ENCODE measurements around the gene P4HTM.

Gene P4HTM

DNA sequence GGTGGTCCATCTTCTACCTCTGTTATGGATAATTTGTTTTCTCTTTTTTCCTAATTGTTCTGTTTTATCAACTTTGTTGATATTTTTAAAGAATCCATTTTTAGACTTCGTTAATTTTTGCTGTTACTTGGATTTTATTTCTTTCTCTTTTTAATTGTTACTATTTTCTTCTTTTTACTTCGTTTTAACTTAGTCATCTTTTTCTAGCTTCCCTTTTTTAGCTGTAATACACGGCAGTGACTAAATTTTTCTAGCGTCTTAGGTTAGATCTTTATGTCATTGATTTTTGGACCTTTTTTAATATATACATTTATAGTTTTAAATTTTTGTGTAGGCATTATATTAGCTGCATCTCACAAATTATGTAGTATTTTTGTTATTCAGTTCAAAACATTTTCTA lies 38.3 kb upstream of the P4HTM start:
- Histone ChIP-seq H3K4me1 (ENCODE audit: control insufficient read depth in 1 of 2, insufficient read depth in 1 of 2, low read depth in 1 of 2, low read length in 1 of 2) (no peaks in the 10 kb centered on the region), H3K36me3 (peaks cover 13% of the 10 kb centered on the region), H3K4me3 (ENCODE audit: low read depth in 1 of 2, low read length in 1 of 2) (no peak overlapping the region), H3K9me3 (no peaks in the 10 kb centered on the region), H3K27me3 (no peaks in the 10 kb centered on the region), H3K27ac (no peak overlapping the region)
- TF ChIP-seq CTCF (IDR thresholded peaks at IDR 0.05): no peak

DNA sequence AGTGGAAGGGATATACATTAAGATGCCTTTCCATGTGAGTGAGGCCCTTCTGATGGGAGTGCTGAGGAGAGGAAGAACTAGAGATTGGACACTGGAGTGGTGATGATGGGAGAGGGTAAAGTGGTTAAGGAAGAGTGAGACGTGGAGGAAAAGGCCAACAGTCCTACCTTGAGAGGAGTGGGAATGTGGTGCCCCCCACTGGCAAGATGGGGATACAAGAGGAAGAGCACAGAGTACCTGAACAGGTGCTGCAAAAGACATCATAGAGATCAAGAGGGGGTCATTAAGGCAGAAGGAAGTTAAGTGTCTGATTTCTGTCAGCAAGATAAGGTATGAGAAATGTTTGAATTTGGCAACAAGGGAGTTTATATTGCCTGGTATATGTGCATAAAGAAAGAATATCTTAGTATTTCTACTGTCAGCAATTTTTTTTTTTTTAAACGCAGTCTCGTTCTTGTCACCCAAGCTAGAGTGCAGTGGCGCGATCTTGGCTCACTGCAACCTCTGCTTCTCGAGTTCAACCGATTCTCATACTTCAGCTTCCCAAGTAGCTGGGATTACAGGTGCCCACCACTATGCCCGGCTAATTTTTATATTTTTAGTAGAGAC lies 37.4 kb upstream of the P4HTM start:
- no peak overlapping the region for H3K4me3 ChIP-seq (ENCODE audit: low read depth in 1 of 2, low read length in 1 of 2)
- no peaks in the 10 kb centered on the region for H3K4me1 ChIP-seq (ENCODE audit: control insufficient read depth in 1 of 2, insufficient read depth in 1 of 2, low read depth in 1 of 2, low read length in 1 of 2)
- TF ChIP-seq CTCF (IDR thresholded peaks at IDR 0.05): peak; percentile 19
- H3K36me3 ChIP-seq: peaks cover 21% of the 10 kb centered on the region
- H3K9me3 ChIP-seq: no peaks in the 10 kb centered on the region
- H3K27ac ChIP-seq: no peak overlapping the region
- H3K27me3 ChIP-seq: no peaks in the 10 kb centered on the region

GRCh38 chr3:48957006-48957705 lies 32.9 kb upstream of the P4HTM start:
- Histone ChIP-seq H3K27me3 (no peaks in the 10 kb centered on the region), H3K4me1 (ENCODE audit: control insufficient read depth in 1 of 2, insufficient read depth in 1 of 2, low read depth in 1 of 2, low read length in 1 of 2) (no peaks in the 10 kb centered on the region), H3K4me3 (ENCODE audit: low read depth in 1 of 2, low read length in 1 of 2) (no peak overlapping the region), H3K36me3 (peaks cover 37% of the 10 kb centered on the region), H3K27ac (no peak overlapping the region), H3K9me3 (no peaks in the 10 kb centered on the region)
- no peak for TF ChIP-seq CTCF (IDR thresholded peaks at IDR 0.05)

DNA sequence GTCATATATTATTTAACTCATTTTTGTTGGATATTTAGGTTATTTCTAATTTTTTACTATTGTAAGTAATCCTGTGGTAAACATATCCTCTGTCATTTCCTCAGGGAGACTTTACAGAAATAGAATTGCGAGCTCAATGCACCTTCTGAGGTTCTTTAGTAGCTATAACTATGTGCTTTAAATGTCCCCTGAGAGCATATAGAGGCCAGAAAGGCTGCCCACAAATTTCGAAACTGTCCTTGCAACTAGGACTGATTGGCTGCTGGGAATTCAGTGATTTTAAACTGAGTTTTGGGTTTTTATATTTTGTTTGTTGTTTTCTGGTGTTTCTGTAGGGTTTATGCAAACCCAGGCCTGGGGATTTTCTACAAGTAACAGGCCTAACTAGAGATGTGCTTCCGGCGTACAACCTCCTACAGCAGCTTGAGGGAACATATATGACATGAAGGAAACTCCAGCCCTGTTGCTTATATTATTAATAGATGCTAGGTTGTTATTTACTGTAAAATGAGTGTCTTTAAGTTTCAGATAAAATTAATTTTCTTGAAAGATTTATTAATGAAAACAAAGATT lies 29.1 kb upstream of the P4HTM start:
- H3K9me3 ChIP-seq: no peaks in the 10 kb centered on the region
- H3K27ac ChIP-seq: no peak overlapping the region
- H3K36me3 ChIP-seq: peaks cover 49% of the 10 kb centered on the region
- no peak for TF ChIP-seq CTCF (IDR thresholded peaks at IDR 0.05)
- H3K4me1 ChIP-seq (ENCODE audit: control insufficient read depth in 1 of 2, insufficient read depth in 1 of 2, low read depth in 1 of 2, low read length in 1 of 2): no peaks in the 10 kb centered on the region
- H3K27me3 ChIP-seq: no peaks in the 10 kb centered on the region
- H3K4me3 ChIP-seq (ENCODE audit: low read depth in 1 of 2, low read length in 1 of 2): no peak overlapping the region

DNA sequence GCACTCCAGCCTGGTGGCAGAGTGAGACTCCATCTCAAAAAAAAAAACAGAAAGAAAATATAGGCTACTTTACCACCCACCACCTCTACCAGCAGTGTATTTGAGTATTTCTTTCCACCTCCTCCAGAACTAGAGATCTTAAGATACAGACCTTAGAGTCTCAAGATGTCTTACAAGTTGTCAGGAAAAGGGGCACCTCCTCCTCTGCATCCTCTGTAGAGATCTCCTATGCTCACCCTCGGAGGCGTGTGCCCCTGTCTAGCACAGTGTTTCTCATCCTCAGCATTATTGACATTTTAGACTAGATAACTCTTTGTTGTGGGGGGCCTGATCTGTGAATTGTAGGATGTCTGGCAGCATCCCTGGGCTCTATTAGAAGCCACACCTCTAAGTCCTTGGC lies 27.7 kb upstream of the P4HTM start:
- H3K36me3 ChIP-seq: peaks cover 57% of the 10 kb centered on the region
- H3K27ac ChIP-seq: no peak overlapping the region
- no peaks in the 10 kb centered on the region for H3K27me3 ChIP-seq
- TF ChIP-seq CTCF (IDR thresholded peaks at IDR 0.05): no peak
- H3K4me1 ChIP-seq (ENCODE audit: control insufficient read depth in 1 of 2, insufficient read depth in 1 of 2, low read depth in 1 of 2, low read length in 1 of 2): no peaks in the 10 kb centered on the region
- no peaks in the 10 kb centered on the region for H3K9me3 ChIP-seq
- no peak overlapping the region for H3K4me3 ChIP-seq (ENCODE audit: low read depth in 1 of 2, low read length in 1 of 2)
